Measurements from ENCODE around the gene SCAMP4.
"Not testable (repeated sequence)": the region's sequence is repeated elsewhere in the genome, so short reads cannot be mapped to it uniquely, and the experiment has no call there.

GRCh38 chr19:1877280-1877660 lies 27.9 kb upstream of the SCAMP4 start:
- TF ChIP-seq ATF7 (IDR thresholded peaks at IDR 0.05); MAFF (IDR thresholded peaks at IDR 0.05; ENCODE audit: low read length); GTF2F1 (IDR thresholded peaks at IDR 0.05; ENCODE audit: low read depth, low read length); MTF1 (CRISPR knock-in tag; IDR thresholded peaks at IDR 0.05; ENCODE audit: borderline replicate concordance); SP1 (CRISPR knock-in tag; IDR thresholded peaks at IDR 0.05); ZBTB7A (IDR thresholded peaks at IDR 0.05; ENCODE audit: borderline replicate concordance, control insufficient read depth, low read depth, low read length); GABPA (tag; conservative IDR thresholded peaks at IDR 0.05; ENCODE audit: low read depth); ZBTB8A (IDR thresholded peaks at IDR 0.05; ENCODE audit: partially characterized antibody); MAZ (CRISPR knock-in tag; conservative IDR thresholded peaks at IDR 0.05 in 1 of 2, IDR thresholded peaks at IDR 0.05 in 1 of 2); KDM1A (IDR thresholded peaks at IDR 0.05); ZFP36 (IDR thresholded peaks at IDR 0.05; ENCODE audit: low read depth, low read length, partially characterized antibody): not testable (repeated sequence)

Measured in K562 (cell line).